Astrocyte (in vitro differentiated cells and primary cell): Measurements from ENCODE around the gene SEMA6C.

ENCODE experiments used
- EZH2 ChIP-seq: IDR thresholded peaks from 2 replicates; pipeline ENCODE4 v1.6.1; 2012; ENCODE audit warnings: mild to moderate bottlenecking, low read length, inconsistent platforms; ENCODE audit not compliant: insufficient read depth
- TF ChIP-seq, protein P1 (sequence below): IDR thresholded peaks from 2 replicates; pipeline ENCODE4 v1.5.1; 2011; ENCODE audit warnings: low read depth, mild to moderate bottlenecking, inconsistent platforms, low read length, moderate library complexity; ENCODE audit not compliant: insufficient read depth

DNA sequence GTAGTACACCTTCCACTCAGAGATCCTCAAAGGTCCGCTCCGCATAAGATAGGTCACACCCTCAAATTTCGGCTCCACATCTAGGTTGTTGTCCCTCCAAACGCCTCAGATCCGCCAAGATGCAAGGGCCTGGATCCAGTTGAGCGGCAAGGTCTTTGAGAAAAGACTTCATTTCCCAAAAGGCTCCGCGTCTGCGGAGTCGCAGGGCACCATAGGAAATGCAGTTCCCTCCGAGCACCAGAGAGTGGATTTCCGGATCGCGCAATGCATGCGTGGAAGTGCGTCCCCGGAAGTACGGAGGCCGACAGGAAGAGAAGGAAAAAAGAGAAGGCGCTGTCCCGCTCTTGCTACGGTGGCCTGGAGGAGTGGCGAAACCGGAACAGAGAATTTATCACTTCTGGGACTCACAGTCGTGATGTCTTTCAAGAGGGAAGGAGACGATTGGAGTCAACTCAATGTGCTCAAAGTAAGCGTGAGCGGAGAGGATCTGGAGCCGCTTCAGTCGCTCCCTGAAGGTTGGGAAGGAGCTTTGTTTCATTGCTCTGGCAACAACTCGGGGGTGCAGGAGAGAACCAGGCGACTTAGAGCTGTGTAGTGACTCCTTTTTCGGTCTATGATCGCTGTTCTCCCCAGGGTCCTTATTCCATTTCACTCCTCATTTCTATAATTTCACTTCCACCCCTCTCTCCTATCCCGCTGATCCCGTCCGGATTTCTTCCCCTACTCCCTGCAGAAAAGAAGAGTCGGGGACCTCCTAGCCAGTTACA, 19.5 kb upstream of the SEMA6C start, which contains the start of the genes LYSMD1 and SCNM1:
- TF ChIP-seq, protein P1, sequence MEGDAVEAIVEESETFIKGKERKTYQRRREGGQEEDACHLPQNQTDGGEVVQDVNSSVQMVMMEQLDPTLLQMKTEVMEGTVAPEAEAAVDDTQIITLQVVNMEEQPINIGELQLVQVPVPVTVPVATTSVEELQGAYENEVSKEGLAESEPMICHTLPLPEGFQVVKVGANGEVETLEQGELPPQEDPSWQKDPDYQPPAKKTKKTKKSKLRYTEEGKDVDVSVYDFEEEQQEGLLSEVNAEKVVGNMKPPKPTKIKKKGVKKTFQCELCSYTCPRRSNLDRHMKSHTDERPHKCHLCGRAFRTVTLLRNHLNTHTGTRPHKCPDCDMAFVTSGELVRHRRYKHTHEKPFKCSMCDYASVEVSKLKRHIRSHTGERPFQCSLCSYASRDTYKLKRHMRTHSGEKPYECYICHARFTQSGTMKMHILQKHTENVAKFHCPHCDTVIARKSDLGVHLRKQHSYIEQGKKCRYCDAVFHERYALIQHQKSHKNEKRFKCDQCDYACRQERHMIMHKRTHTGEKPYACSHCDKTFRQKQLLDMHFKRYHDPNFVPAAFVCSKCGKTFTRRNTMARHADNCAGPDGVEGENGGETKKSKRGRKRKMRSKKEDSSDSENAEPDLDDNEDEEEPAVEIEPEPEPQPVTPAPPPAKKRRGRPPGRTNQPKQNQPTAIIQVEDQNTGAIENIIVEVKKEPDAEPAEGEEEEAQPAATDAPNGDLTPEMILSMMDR = no peak
- no peak for TF ChIP-seq EZH2
